Stimulated activated CD8-positive, alpha-beta memory T cell treated with anti-CD3 and anti-CD28 coated beads, Interleukin-2, amount 100 ng/mL, for 1 hour (primary cell): ENCODE results near the gene RICTOR.
A peak's percentile ranks its signal among the peaks of the same experiment; 100 is the strongest.

Source experiments
- DNase-seq, 2 donors: peaks; one replicate each; pipeline ENCODE4 v3.0.0-alpha.2; 2020; ENCODE audit warnings: low read depth in 2 of 2

Gene RICTOR

DNA sequence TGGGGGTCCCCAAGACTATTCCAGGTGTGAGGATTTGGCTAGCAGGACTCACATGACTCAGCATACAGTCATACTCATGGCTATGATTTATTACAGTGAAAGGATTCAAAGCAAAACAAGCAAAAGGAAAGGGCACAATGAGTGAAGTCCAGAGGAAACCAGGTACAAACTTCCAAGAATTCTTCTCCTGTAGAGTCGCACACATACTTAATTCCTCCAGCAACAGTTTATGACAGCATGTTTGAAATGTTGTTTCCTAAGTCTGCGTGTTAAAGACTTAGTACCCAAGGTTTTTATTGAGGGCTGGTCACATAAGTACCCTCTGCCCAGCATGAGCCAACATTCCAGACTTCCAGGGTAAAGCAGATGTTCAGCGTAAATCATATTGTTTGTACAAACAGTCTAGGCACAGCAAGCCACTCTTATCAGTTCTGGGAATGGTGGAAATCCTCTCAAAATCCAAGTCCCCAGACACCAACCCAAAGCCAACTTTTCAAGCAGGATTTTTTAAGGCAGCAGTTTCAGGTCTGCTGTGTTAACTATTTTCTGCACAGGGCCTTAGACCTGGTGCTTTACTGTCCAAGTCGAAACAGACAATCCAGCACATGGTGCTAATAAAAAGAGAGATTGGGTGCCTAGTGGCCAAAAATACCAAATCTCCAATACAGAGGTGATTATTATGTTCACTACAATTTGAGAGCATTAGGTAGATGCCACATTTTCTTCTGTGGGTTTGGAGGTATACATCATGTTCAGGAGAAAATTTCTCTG lies 18.6 kb upstream of the RICTOR start:
- DNase-seq: no peak

DNA sequence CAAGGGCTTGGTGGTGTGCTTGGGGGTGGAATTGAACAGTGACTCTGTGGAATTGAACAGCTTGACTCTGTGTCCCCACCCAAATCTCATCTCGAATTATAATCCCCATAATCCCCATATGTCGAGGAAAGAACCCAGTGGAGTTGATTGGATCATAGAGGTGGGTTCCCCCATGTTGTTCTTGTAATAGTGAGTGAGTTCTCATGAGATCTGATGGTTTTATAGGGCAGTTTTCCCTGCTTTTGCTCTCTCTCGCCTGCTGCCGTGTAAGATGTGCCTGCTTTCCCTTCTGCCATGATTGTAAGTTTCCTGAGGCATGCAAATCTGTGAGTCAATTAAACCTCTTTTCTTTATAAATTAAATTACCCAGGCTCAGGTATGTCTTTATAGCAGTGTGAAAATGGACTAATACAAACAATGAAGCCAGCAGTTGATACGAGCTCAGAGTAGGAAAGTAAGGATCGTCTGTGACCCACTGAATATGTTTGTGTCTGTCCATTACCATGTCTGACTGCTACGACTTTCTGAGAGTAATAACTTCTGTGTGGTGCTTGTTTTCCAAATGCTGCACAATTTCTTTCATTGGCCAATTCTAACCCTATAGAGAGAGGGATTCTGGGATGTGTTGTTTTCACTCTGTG lies 17.9 kb upstream of the RICTOR start:
- no peak for DNase-seq

DNA sequence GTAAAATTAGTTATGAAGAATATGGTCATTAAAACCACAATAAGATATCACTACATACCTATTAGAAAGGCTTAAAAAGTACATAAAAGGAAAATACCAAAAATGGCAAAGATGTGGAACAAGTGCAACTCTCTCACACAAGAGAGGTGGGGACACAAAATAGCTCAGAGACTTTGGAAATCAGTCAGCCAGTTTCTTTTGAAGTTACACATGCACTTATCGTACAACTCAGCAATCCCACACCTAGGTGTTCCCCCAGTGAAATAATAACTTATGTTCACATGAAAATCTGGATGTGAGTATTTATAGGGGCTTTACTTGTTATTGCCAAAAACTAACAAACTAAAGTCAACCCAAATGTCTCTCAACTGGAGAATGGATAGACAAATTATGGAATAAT lies 9.8 kb upstream of the RICTOR start:
- no peak for DNase-seq

DNA sequence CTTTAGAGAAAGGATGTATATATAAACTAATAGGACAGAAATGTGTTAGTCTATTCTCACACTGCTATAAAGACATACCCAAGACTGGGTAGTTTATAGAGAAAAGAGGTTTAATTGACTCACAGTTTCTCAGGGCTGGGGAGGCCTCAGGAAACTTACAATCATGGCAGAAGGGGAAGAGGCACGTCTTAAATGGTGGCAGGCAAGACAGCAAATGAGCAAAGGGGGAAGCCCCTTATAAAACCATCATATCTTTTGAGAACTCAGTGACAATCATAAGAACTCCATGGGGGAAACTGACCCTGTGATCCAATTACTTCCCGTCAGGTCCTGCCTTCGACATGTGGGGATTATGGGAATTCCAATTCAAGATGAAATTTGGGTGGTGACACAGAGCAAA lies 8.8 kb upstream of the RICTOR start:
- no peak for DNase-seq

DNA sequence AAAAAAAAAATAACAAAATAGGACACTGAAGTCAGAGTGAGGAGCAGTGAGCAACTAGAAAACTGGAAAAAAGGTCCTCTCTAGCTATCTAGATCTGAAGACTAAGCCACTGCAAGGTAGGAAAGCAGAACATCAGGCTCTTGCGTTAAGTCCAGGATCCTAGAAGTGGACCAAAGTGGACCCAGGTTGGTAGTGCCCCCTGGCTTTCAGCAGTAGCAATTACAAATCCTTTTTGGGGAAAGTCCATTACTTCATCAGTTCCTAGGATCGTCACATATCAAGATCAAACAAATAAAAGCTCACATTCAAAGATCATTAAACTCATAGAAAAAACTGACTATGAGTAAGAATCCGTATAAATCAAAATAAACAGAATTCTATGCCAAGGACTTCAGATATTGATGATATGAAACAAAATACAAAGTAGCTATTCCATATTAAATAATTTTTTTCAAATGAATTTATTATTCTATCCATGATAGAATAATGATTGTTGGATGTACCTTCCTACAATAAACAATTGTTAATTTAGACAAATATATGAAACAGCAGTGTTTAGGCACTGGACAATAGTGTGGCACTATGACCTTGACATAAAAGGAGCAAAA lies 6.5 kb upstream of the RICTOR start:
- no peak for DNase-seq

DNA sequence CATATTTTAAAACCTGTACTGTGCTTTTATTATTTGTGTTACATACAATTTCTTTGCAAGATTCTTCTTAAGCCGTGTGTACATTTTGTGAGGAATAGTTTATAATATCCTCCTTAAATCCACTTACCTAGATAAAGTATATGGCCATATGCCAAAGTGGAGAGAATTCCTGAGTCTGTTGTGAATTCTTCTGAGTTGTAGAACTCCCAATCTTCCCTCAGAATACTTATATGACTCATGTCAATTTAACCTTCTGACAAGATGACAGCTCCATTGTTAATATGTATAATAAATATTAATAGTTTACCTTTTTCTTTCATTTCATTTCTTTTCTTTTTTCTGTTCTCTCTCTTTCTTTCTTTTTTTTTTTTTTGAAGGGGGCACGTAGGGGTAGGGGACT lies 6.0 kb upstream of the RICTOR start:
- DNase-seq: no peak

DNA sequence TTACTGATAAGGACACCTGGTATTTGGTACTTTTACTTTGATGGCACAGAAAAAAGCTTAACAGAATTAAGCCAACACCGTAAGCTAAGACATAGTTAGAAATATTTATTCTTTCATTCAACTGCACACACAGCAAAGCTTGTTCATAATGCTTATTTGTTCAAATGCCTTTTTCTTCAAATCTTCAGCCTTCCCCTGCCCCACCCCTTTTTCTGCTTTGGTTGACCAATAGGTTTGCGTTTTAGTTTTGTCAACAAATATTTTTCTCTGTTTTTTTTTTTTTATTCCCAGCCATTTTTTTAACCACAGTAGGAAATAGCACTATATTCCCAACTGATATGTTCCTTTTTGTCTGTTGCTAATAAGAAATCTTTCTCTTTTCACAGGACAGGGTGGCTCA lies 4.9 kb upstream of the RICTOR start:
- DNase-seq: no peak

DNA sequence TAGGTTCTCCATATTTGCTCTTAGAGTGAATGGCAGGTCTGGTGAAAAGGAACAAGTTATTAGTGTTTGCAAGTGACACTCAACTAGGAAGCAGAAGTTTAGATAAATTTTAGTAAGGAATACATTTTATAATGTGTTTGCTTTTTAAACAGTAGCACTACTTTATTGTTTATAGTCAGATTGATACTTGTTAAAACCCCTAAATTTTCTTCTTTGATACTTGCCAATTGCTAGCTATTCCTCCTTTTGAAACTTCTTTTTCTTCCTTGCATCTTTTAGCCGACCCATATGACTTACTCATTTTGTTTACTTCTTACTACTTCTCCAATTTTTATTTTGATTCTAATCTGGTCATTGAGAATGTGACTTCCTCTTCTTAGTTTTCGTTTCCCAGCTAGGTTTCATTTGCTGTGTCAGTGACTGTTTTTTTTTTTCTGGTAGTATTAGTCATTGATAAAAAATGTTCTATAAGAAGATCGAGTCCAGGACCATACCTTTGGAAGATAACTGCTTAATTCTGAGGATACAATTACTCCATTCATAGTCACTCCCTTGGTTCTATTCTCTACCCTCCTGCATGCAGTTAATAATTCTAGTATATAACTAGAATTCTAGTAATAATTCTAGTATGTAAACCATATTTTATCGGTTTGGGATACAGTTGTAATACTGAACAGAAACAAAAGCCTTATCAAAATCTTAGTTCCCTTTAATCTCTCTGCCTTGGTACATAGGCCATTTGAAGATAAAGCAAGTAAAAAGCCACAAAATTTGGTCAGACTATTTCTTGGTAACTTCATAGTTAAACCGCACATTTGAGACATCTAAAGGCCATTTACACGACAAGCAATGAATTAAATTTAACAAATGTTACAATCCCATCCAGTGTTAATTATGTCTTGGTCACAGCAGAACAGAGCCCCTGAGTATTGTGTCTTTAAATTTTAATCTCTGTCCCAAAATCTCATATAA lies 2.8 kb upstream of the RICTOR start:
- no peak for DNase-seq

DNA sequence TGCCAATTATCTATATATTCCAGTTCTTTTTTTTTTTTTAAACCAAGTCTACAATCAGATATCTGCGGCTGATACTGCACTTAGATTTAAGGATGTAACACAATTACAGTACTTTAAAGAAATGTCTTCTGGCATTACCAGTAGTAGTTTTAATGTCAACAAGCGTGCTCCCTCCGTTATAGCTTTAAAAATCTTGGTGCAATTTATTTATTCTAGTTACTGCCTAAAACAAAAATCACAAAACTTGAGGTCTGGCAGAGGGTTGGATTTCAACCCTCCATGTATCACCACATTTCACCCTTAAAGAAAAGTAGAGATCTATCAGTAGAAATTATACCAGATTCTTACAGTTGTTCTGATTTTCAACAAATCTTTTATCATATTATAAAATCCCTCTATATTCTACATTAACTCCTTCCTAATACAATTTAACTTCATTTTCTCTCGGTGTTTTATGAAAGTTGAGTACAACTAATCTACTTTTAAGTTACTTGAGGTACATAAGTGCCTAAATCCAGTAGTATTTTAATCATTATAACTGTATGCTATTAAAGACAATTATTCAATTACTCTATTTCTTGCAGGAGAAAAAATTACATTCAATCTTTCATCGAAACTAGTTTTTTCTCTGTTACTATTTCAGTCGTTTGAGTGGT lies 2.0 kb upstream of the RICTOR start:
- DNase-seq: no peak

DNA sequence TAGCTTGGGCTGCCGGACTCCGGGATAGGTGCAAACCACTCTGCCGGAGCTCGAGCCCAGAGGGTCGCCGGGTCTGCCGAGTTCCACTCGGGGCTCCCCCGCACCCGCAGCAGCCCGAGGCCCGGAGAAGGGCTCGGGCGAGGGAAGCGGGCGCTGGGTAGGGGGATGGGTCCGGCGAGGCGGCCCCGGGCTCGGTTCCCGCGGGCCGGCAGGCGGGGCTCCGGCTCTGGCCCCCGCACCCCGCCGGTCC lies 507 bp downstream of the RICTOR start:
- DNase-seq: no peak

DNA sequence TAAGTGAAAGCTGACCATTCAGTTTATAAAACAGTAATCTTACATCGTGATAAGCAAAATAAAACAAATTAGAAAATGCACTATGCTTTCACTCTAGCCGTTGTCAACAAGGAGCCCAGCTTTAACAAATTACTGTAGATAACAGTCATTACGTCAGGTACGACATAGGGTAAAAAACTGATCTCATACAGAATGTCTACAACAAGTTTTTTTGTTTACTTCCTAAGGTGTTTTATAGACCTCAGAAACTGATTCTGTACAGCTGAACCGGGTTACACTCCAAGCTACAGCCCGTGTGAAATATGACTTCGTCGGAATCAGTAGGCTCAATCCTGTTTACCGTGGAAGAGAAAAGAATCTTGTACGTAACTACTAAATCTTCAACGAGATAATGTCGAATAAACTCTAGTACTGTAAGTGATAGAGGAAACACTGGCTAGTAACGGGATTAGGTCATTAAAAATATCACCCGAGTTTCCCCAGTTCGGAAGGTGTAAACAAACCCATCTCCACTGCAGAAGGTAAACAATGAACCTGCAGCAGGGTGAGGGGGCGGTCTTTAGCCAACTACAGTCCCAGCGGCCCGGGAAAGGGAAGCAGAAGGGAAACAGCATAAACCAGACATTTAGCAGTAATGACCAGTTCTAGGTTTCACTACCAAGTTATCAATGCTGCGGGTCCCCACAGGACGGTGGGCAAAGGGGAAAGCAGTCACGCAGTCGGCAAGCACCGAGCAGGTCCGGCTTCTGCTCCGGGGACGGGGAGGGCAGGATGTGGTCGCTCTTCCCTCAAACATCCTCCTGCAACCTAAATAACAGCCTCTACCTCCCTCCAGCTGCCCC lies 1.1 kb downstream of the RICTOR start:
- peak; percentile 17 to 26 for DNase-seq

DNA sequence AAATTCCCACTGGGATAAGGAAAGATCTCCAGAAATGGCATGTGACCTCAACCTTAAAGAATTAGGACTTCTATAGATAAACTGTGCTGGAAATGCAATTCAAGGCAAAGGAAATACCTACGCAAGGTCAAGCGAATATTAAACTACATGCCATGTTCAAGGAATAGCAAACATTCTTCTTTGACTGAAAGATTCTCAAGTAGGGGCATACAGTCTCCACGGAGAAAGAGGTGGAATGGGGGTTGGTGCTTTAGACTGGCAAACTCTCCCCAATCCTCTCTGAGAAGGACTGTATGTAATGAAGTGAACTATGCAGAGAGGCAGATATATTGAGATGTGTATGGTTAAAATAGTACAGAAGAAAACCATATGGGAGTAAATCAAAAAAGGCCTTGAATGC lies 6.1 kb downstream of the RICTOR start:
- no peak for DNase-seq

DNA sequence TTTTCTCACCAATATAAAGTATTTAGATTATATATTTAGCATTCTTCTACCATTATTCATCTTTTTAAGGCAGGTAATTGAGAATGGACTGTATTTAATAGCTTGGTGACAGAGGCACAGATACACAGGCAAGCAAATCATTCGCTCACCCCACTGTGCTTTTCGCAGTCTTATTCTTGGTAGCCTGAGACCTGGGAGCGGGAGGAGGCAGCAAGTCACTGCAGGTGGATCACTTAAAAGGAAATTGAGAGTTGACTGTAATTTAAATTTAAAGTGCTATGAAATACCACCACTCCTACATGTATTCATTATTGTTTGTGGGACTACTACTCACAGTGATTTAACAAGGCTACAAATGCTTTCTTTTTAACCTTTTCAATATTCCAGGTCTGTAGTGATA lies 9.7 kb downstream of the RICTOR start:
- DNase-seq: no peak

DNA sequence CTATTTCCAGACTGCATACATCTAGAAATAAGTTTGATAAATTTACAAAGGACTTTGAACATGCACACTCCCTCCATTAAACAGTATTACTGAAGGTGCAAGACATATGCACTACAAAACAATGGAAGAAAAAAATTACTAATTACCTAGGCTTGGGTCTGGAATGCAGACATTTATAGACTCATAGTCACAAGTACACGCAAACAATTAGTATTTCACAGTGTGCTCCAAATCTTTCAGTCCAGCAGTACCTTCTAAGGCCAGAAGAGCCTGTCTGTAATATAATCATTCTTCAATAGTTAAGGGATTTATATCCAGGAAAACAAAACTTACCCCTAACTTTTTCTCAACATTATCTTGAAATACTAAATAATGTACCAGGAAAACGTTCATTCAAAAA lies 11.2 kb downstream of the RICTOR start:
- no peak for DNase-seq

DNA sequence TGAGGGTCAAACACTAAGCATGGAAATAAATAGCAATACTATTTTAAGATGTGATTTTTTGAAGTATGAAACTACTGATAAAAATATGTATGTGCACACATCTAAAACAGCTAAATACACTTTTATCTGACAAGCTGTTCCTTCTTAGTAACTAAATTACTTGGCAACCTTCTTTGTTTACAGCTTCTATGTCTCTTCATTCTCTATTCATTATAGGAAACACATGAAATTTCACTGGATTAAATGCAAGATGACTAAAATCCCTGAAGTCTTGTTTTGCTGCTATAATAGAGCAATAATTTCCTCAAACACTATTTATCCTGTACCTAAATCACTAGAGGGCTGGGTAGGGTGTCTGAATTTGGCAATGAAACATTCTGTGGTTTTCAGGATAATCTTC lies 11.7 kb downstream of the RICTOR start:
- no peak for DNase-seq

DNA sequence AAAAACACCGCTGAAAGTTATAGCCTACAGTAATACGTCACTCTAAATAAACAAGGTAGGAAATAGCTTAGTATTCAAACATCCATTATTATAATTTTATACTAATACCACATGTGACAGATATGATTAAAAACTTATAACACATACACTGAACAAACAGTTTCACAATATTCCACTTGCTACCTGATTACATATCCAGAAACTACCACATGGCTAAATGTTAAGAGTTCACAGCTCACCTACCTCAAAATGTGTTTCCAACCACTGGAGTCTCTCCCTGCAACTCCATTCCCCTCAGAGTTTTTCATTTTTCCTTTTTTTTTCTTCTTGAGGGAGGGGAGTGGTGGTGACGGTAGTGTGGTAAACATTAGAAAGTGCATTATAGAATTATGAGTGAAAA lies 12.1 kb downstream of the RICTOR start:
- DNase-seq: no peak

DNA sequence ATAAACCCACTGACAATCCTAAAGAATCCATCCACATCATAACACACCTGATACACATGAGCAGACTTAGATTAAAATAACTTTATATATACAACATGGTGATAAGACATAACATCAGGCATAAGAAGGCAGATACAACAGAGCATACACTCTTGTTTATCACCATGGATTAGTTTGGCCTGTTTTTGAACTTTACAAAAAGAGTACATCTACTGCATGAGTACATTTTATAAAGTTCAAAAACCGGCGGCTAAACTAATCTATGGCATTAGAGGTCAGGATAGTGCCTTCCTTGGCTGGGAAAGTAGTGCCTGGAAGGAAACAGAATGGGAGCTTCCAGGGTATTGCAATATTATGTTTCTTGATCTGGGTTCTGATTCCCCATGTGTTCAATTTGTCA lies 15.1 kb downstream of the RICTOR start:
- no peak for DNase-seq

DNA sequence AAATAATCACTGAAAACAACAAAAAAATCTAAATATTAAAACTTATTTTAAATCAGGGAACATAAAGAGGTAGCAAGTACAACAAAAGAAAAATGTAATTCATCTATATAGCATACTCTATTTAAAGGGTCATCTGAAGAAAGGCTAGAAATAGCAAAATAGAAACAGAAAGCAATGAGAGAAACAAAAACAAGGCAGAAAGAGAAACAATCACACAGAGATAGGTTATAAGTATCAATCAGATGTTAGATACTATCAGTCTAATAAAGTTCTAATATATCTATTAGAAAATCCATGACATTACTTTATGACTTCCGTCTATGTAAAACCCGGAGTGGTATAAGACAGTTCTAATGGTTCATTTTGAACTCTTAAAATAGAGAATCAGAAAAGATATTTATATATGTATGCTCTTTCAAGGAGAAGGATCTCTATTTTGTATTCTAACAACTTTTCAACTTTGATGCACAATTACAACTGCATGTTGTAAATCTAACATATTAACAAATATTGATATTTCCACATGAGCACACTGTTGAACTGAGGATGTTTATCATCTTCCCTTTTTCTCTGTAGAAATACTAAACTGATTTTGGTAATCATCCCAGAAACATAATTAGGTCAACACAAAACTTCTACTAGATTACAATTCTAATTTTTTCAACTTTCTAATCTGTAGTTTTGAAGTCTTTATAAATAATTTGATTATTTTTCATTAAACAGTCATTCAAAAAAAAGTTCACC lies 15.8 kb downstream of the RICTOR start:
- DNase-seq: no peak

DNA sequence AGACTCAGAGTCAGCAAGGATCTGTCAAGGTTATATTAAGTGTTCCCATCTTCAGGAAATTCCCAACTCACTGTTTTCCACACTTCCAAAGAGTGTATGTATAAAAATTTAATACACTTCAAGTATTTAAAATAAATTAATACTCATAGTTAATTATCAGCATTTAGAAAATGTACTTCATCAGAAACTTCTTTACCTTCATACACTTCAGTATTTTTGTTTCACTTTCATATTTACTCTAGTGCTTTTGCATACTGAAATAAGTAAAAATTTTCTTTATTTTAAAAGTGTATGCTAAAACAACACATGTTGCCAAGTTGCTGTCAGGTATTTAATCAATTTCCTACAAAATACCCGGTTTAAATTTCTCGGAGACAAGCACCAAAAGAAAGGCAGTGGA lies 16.5 kb downstream of the RICTOR start:
- DNase-seq: no peak

DNA sequence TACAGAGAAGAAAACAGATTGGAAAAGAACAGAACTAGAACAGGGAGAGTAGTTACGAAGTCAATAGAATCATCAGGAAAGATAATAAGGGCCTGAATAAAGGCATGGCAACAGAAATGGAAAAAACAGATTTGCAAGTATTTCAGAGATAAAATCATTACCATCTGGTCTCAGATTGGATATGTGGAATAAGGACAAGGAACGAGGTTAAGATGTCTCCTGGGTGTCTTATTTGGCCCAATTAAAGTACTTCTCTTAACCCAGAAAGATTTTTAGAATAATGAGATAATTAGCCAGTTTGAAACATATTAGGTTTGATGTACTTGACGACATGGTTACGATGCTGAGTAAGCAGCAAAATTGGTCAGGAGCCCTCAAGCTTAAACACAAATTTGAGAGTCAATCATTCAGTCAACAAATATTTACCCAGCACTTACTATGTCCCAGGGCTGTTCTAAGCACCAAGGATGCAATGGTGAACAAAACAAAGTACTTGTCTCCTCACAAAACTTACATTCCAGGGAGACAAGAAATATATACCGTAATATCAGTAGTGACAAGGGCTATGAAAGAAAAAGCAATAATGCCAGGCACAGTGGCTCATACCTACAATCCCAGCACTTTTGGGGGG lies 18.3 kb downstream of the RICTOR start:
- DNase-seq: no peak
